ENCODE results near the gene CRNKL1. TPM values are rescaled to one million over a fixed set of nuclear protein-coding genes. Genes with fewer than 3 reads are reported as not detected.

The CRNKL1 gene
- polyA plus RNA-seq, 1 of the 3 experiments (the other 2 are of a cell fraction) = 7.6 TPM

- peak; percentile 67 for TF ChIP-seq MAX (IDR thresholded peaks at IDR 0.05; ENCODE audit: low read depth)
- 0 out of 2 replicates have a peak, but pooled peaks have one; percentile 20 for TF ChIP-seq MEF2A (IDR thresholded peaks at IDR 0.05; ENCODE audit: borderline replicate concordance, low read depth)
- 0 out of 2 replicates have a peak, but pooled peaks have one; percentile 4 for TF ChIP-seq USF2 (IDR thresholded peaks at IDR 0.05; ENCODE audit: borderline replicate concordance, low read depth, low read length)
- TF ChIP-seq MXI1 (IDR thresholded peaks at IDR 0.05; ENCODE audit: low read depth, low read length) = no peak
- no peak for TF ChIP-seq SMC3 (IDR thresholded peaks at IDR 0.05; ENCODE audit: low read depth, low read length)
- no peak for TF ChIP-seq YY1 (IDR thresholded peaks at IDR 0.05; ENCODE audit: low read depth)
- peak; percentile 62; the same call in 1 of the 2 replicates for TF ChIP-seq NFIC (IDR thresholded peaks at IDR 0.05; ENCODE audit: borderline replicate concordance)
- peak; percentile 86 for TF ChIP-seq TCF12 (IDR thresholded peaks at IDR 0.05)
- 0 out of 2 replicates have a peak, but pooled peaks have one; percentile 25 for TF ChIP-seq RXRA (IDR thresholded peaks at IDR 0.05; ENCODE audit: borderline replicate concordance, low read depth)
- peak; percentile 71 for TF ChIP-seq RCOR1 (IDR thresholded peaks at IDR 0.05; ENCODE audit: low read length)
- TF ChIP-seq CHD2 (IDR thresholded peaks at IDR 0.05; ENCODE audit: low read length, partially characterized antibody) = no peak
- no peak for TF ChIP-seq FOXJ3 (CRISPR knock-in tag; IDR thresholded peaks at IDR 0.05)
- no peak for TF ChIP-seq SIN3A (IDR thresholded peaks at IDR 0.05; ENCODE audit: borderline replicate concordance, low read depth, low read length)
- peak; percentile 39 for TF ChIP-seq POLR2AphosphoS5 (IDR thresholded peaks at IDR 0.05; ENCODE audit: low read depth, low read length)
- TF ChIP-seq IRF3 (IDR thresholded peaks at IDR 0.05; ENCODE audit: low read depth, low read length) = no peak
- peak; percentile 45 to 73; a peak in 3 of 4 replicates for TF ChIP-seq EP300 (IDR thresholded peaks at IDR 0.05; ENCODE audit: borderline replicate concordance in 1 of 2, low read depth in 1 of 2, low read length in 1 of 2)
- no peak for TF ChIP-seq RFX5 (IDR thresholded peaks at IDR 0.05; ENCODE audit: low read length)
- peak; percentile 68; the same call in 1 of the 2 replicates for TF ChIP-seq TAF1 (IDR thresholded peaks at IDR 0.05; ENCODE audit: borderline replicate concordance, low read depth, low read length)
- TF ChIP-seq, protein P1, sequence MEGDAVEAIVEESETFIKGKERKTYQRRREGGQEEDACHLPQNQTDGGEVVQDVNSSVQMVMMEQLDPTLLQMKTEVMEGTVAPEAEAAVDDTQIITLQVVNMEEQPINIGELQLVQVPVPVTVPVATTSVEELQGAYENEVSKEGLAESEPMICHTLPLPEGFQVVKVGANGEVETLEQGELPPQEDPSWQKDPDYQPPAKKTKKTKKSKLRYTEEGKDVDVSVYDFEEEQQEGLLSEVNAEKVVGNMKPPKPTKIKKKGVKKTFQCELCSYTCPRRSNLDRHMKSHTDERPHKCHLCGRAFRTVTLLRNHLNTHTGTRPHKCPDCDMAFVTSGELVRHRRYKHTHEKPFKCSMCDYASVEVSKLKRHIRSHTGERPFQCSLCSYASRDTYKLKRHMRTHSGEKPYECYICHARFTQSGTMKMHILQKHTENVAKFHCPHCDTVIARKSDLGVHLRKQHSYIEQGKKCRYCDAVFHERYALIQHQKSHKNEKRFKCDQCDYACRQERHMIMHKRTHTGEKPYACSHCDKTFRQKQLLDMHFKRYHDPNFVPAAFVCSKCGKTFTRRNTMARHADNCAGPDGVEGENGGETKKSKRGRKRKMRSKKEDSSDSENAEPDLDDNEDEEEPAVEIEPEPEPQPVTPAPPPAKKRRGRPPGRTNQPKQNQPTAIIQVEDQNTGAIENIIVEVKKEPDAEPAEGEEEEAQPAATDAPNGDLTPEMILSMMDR (IDR thresholded peaks at IDR 0.05) = no peak
- TF ChIP-seq GATA2 (CRISPR knock-in tag; IDR thresholded peaks at IDR 0.05) = peak; percentile 71
- no peak for TF ChIP-seq GABPA (IDR thresholded peaks at IDR 0.05; ENCODE audit: low read depth)
- peak; percentile 90 for TF ChIP-seq TEAD4 (IDR thresholded peaks at IDR 0.05; ENCODE audit: borderline replicate concordance, insufficient read depth)
- TF ChIP-seq PBX3 (IDR thresholded peaks at IDR 0.05) = peak; percentile 37; the same call in 1 of the 2 replicates
- TF ChIP-seq JUND (IDR thresholded peaks at IDR 0.05) = peak; percentile 70
Measured at GRCh38 chr20:19992996-19993908, 59.0 kb downstream of the CRNKL1 start (continued).

All from SK-N-SH (cell line).